Karpas-422 (cell line): ENCODE results near the gene FBXO28. TPM values are rescaled to one million over a fixed set of nuclear protein-coding genes. Genes with fewer than 3 reads are reported as not detected.

ENCODE experiments used
- DNase-seq: peaks from one replicate; pipeline ENCODE4 v3.0.0-alpha.2; 2015
- H2AFZ ChIP-seq: fragments of 200-600 bp; sonication (generic); 2 replicates; pipeline ENCODE4 v1.6.1; 2014; ENCODE audit warnings: antibody characterized with exemption, low read length, mixed read lengths
- H3K27ac ChIP-seq: fragments of 200-600 bp; sonication (generic); 2 replicates; pipeline ENCODE4 v1.5.1; 2014; ENCODE audit warnings: mild to moderate bottlenecking, low read length, moderate library complexity
- H3K27me3 ChIP-seq: fragments of 200-600 bp; sonication (generic); 2 replicates; pipeline ENCODE4 v1.6.1; 2014; ENCODE audit warnings: low read length, mixed read lengths
- H3K36me3 ChIP-seq: fragments of 200-600 bp; sonication (generic); 2 replicates; pipeline ENCODE4 v1.6.1; 2014; ENCODE audit warnings: low read length, mixed read lengths; ENCODE audit not compliant: insufficient read depth
- H3K4me1 ChIP-seq: fragments of 200-600 bp; sonication (generic); 2 replicates; pipeline ENCODE4 v1.6.1; 2014; ENCODE audit warnings: mild to moderate bottlenecking, low read length, mixed read lengths
- H3K4me2 ChIP-seq: fragments of 200-600 bp; sonication (generic); 2 replicates; pipeline ENCODE4 v1.6.1; 2014; ENCODE audit warnings: low read length, low read depth, mild to moderate bottlenecking; ENCODE audit not compliant: poor library complexity, severe bottlenecking
- H3K4me3 ChIP-seq: fragments of 200-600 bp; sonication (generic); 2 replicates; pipeline ENCODE4 v1.5.1; 2014; ENCODE audit warnings: mild to moderate bottlenecking, antibody characterized with exemption, low read length, mixed read lengths
- H3K79me2 ChIP-seq: fragments of 200-600 bp; sonication (generic); 2 replicates; pipeline ENCODE4 v1.6.1; 2014; ENCODE audit warnings: mild to moderate bottlenecking, low read length, mixed read lengths
- H3K9ac ChIP-seq: fragments of 200-600 bp; sonication (generic); 2 replicates; pipeline ENCODE4 v1.6.0; 2014; ENCODE audit warnings: low read length
- H3K9me2 ChIP-seq: fragments of 200-600 bp; sonication (generic), shearing (Covaris generic); replicated peaks from 2 replicates; pipeline ENCODE4 v1.6.0; 2014; ENCODE audit warnings: mild to moderate bottlenecking, low read length, moderate library complexity; ENCODE audit not compliant: insufficient read depth
- H3K9me3 ChIP-seq: fragments of 300-700, 200-600 bp; sonication (generic); 2 replicates; pipeline ENCODE4 v1.6.1; 2014; ENCODE audit warnings: low read length, mixed read lengths
- H4K20me1 ChIP-seq: fragments of 200-600 bp; sonication (generic); 2 replicates; pipeline ENCODE4 v1.6.1; 2014; ENCODE audit warnings: mild to moderate bottlenecking, antibody characterized with exemption, low read length, low read depth; ENCODE audit not compliant: insufficient read depth
- total RNA-seq: library from RNA; depleted of rRNA; stranded (reverse); fragments of >200 nt; shearing (Covaris generic); gene quantifications from 2 replicates; pipeline ENCODE4 v1.2.3, GENCODE V29; 2014; ENCODE audit warnings: low replicate concordance

FBXO28 gene
- total RNA-seq, 1 experiment from 2014 or later, result 33.4 TPM

- Histone ChIP-seq H3K27ac (no peak overlapping the region), H3K9ac (no peak overlapping the region), H3K4me1 (no peaks in the 10 kb centered on the region), H3K9me2 (no peaks in the 10 kb centered on the region), H3K27me3 (no peaks in the 10 kb centered on the region), H2AFZ (no peak overlapping the region), H3K79me2 (no peaks in the 10 kb centered on the region), H4K20me1 (0 out of 2 replicates have a peak, but pooled peaks cover 3% of the 10 kb centered on the region), H3K9me3 (no peaks in the 10 kb centered on the region), H3K4me3 (no peak overlapping the region), H3K36me3 (peaks cover 27% of the 10 kb centered on the region; the same call in 1 of the 2 replicates), H3K4me2 (no peak overlapping the region)
- DNase-seq, result peak; percentile 25
These were observed 49.4 kb downstream of the FBXO28 start for GRCh38 chr1:224163311-224163710.

DNA sequence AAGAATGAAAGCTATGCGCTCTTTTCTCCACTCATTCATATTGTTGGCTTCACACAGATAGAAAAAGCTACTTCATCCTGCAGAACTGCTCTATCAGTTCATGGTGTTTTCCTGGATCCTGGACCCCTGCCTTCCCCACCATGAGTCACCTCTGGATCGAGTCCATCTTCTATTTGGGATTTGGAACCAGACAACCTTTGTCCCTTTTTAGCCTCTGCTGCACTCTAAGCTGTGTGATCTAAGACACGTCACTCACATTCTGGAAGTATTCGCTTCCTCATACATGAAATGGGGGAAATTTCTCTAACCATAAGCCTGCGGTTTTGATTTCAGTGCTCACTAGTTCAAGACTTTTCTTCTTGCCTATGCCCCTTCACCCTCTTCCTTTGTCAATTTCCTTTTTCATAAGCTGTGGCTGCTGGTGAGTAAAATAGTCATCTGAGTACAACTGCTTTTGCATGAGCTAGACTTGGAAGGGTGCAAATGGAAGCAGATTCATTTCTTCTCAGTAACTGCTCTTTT lies 55.0 kb downstream of the FBXO28 start:
- no peaks in the 10 kb centered on the region for H3K9me2 ChIP-seq
- H2AFZ ChIP-seq, result no peak overlapping the region
- no peak overlapping the region for H3K4me3 ChIP-seq
- H3K4me2 ChIP-seq, result no peak overlapping the region
- peaks cover 3% of the 10 kb centered on the region; the same call in 1 of the 2 replicates for H3K4me1 ChIP-seq
- no peak overlapping the region for H3K27ac ChIP-seq
- no peaks in the 10 kb centered on the region for H3K27me3 ChIP-seq
- 0 out of 2 replicates have a peak, but pooled peaks cover 3% of the 10 kb centered on the region for H4K20me1 ChIP-seq
- H3K79me2 ChIP-seq, result no peaks in the 10 kb centered on the region
- H3K9me3 ChIP-seq, result no peaks in the 10 kb centered on the region
- H3K36me3 ChIP-seq, result no peaks in the 10 kb centered on the region
- DNase-seq, result peak; percentile 40
- H3K9ac ChIP-seq, result no peak overlapping the region

DNA sequence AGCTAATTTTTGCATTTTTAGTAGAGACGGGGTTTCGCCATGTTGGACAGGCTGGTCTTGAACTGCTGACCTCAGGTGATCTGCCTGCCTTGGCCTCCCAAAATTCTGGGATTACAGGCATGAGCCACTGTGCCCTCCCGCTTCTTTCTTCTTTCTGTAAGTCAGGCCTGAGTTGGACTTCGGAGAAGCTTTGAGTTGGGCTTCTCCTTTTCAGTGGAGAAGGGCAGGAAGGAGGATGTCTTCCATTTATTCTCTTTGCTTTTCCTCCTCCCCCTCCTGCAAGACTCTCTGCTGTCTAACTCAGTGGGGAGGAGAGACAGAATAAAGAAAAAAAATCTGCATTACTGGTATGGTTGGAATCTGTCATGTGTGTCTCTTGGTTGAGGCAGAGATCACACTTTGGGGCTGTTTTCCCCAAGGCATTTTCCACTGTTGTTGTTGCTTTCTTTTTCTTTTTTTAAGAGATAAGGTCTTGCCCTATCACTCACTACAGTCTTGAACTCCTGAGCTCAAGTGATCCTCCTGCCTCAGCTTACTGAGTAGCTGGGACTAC lies 55.9 kb downstream of the FBXO28 start:
- H4K20me1 ChIP-seq, result no peaks in the 10 kb centered on the region
- no peaks in the 10 kb centered on the region for H3K9me2 ChIP-seq
- no peaks in the 10 kb centered on the region for H3K36me3 ChIP-seq
- no peak overlapping the region for H3K27ac ChIP-seq
- H2AFZ ChIP-seq, result no peak overlapping the region
- H3K4me1 ChIP-seq, result peaks cover 3% of the 10 kb centered on the region; the same call in 1 of the 2 replicates
- no peak overlapping the region for H3K4me2 ChIP-seq
- no peaks in the 10 kb centered on the region for H3K27me3 ChIP-seq
- peak; percentile 32 for DNase-seq
- H3K9ac ChIP-seq, result no peak overlapping the region
- no peaks in the 10 kb centered on the region for H3K79me2 ChIP-seq
- H3K9me3 ChIP-seq, result no peaks in the 10 kb centered on the region
- H3K4me3 ChIP-seq, result no peak overlapping the region

DNA sequence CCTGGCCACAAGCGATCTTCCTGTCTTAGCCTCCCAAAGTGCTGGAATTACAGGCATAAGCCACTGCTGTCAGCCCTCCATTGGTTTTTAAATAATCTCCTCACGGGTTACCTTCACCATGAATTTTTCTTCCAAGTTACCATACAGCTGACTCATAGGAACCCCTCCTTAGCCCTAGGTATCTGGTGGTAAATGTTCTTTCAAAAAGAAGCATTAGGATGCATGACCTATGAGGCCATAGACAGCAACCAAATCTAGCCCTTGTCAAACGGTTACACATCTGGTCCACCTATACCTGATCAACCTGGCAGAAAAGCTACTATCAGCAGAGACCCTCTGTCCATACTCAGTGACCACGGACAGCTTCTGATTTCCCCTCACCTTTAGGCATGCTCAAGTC lies 56.4 kb downstream of the FBXO28 start:
- Histone ChIP-seq H3K27me3 (no peaks in the 10 kb centered on the region), H3K4me2 (no peak overlapping the region), H3K27ac (no peak overlapping the region), H3K9ac (no peak overlapping the region), H3K36me3 (no peaks in the 10 kb centered on the region), H3K9me2 (no peaks in the 10 kb centered on the region), H3K79me2 (no peaks in the 10 kb centered on the region), H2AFZ (no peak overlapping the region), H3K9me3 (no peaks in the 10 kb centered on the region), H3K4me3 (no peak overlapping the region), H4K20me1 (no peaks in the 10 kb centered on the region), H3K4me1 (peaks cover 3% of the 10 kb centered on the region; the same call in 1 of the 2 replicates)
- DNase-seq, result no peak

- DNase-seq, result peak; percentile 72
- no peak overlapping the region for H3K27ac ChIP-seq
- H3K79me2 ChIP-seq, result no peaks in the 10 kb centered on the region
- no peak overlapping the region for H3K9ac ChIP-seq
- no peak overlapping the region for H3K4me2 ChIP-seq
- peaks cover 3% of the 10 kb centered on the region; the same call in 1 of the 2 replicates for H3K4me1 ChIP-seq
- H3K36me3 ChIP-seq, result no peaks in the 10 kb centered on the region
- H3K4me3 ChIP-seq, result no peak overlapping the region
- H2AFZ ChIP-seq, result no peak overlapping the region
- no peaks in the 10 kb centered on the region for H3K9me3 ChIP-seq
- no peaks in the 10 kb centered on the region for H3K9me2 ChIP-seq
- H3K27me3 ChIP-seq, result no peaks in the 10 kb centered on the region
- H4K20me1 ChIP-seq, result no peaks in the 10 kb centered on the region
These were observed 57.0 kb downstream of the FBXO28 start for GRCh38 chr1:224170748-224171478.

DNA sequence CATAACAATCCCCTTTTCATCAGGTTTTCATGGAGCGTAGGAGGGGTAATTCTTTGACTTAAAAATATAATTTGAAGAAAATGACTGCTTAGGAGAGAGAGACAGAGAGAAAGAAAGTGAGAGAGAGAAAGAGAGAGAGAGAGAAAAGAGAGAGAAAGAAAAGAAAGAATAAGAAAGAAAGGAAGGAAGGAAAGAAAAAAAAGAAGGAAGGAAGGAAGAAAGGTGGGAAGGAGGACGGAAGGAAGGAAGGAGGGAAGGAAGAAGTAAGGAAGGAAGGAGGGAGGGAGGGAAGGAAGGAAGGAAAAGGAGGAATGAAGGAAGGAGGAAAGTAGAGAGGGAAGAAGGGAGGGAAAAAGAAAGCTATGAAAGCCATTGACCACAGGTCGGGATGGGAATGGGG lies 58.3 kb downstream of the FBXO28 start:
- no peaks in the 10 kb centered on the region for H3K79me2 ChIP-seq
- no peaks in the 10 kb centered on the region for H3K9me2 ChIP-seq
- H3K4me2 ChIP-seq, result no peak overlapping the region
- no peak overlapping the region for H3K27ac ChIP-seq
- peaks cover 3% of the 10 kb centered on the region; the same call in 1 of the 2 replicates for H3K4me1 ChIP-seq
- H3K4me3 ChIP-seq, result no peak overlapping the region
- H3K36me3 ChIP-seq, result no peaks in the 10 kb centered on the region
- H2AFZ ChIP-seq, result no peak overlapping the region
- H3K9me3 ChIP-seq, result no peaks in the 10 kb centered on the region
- DNase-seq, result peak; percentile 34
- H3K27me3 ChIP-seq, result no peaks in the 10 kb centered on the region
- H4K20me1 ChIP-seq, result no peaks in the 10 kb centered on the region
- no peak overlapping the region for H3K9ac ChIP-seq

DNA sequence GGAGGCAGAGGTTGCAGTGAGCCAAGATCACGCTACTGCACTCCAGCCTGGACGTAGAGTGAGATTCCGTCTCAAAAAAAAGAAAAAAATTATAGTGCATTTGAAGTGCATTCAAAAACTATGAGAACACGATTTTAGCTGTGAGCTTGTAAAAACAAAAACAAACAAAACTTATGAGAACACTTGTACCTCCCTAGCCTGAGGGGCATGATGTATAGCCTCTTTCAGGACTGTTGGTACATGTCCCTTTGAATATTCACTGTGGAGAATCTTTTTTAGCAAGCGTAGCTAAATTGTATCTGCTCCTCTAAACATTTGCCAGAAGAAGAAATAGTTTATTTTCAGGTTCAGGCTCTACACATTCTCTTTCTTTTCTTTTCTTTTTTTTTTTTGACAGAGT lies 59.6 kb downstream of the FBXO28 start:
- Histone ChIP-seq H3K9me3 (no peaks in the 10 kb centered on the region), H3K4me1 (peaks cover 3% of the 10 kb centered on the region; the same call in 1 of the 2 replicates), H3K27ac (no peak overlapping the region), H3K9ac (no peak overlapping the region), H4K20me1 (no peaks in the 10 kb centered on the region), H3K4me3 (no peak overlapping the region), H3K36me3 (no peaks in the 10 kb centered on the region), H3K9me2 (no peaks in the 10 kb centered on the region), H3K4me2 (no peak overlapping the region), H3K79me2 (no peaks in the 10 kb centered on the region), H3K27me3 (no peaks in the 10 kb centered on the region), H2AFZ (no peak overlapping the region)
- peak; percentile 29 for DNase-seq

DNA sequence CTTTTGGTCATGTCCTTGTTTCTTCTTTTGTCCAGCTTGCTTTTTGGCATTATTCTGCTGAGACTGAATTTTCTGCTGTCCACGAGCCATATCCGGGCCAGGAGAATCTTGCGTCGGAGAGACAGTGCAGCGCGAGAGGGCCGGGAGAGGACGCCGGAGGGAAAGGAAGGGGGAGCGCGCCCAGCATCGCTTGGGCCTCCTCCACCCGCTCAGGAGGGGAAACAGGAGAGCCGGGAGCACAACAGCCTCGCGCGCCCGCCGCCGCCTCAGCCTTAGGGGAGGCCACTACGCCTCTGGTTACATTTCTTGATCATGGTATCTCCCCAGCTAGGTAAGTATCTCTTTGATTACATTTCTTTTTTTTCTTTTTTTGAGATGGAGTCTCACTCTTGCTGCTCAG lies 61.7 kb downstream of the FBXO28 start:
- Histone ChIP-seq H3K79me2 (no peaks in the 10 kb centered on the region), H3K36me3 (no peaks in the 10 kb centered on the region), H3K9ac (no peak overlapping the region), H3K27ac (no peak overlapping the region), H3K9me3 (no peaks in the 10 kb centered on the region), H3K4me3 (no peak overlapping the region), H3K4me1 (peaks cover 3% of the 10 kb centered on the region; the same call in 1 of the 2 replicates), H4K20me1 (no peaks in the 10 kb centered on the region), H3K9me2 (no peaks in the 10 kb centered on the region), H3K4me2 (no peak overlapping the region), H3K27me3 (no peaks in the 10 kb centered on the region), H2AFZ (no peak overlapping the region)
- DNase-seq, result no peak
